Peyer's patch (tissue), 4 donors: ENCODE results near the gene SMAD2. TPM values are rescaled to one million over a fixed set of nuclear protein-coding genes. Genes with fewer than 3 reads are reported as not detected.
A peak's percentile ranks its signal among the peaks of the same experiment; 100 is the strongest.

ENCODE experiments used
- DNase-seq, 3 donors: peaks; one replicate each; pipeline ENCODE4 v3.0.0-alpha.2; 2017 to 2019
- H3K27ac ChIP-seq, 4 donors: fragments of 200-600 bp; sonication (generic); one replicate each; pipeline ENCODE4 v1.5.1; 2016 to 2019
- H3K27me3 ChIP-seq, 2 donors: fragments of 200-600 bp; sonication (generic); one replicate each; pipeline ENCODE4 v1.5.1; 2019
- H3K36me3 ChIP-seq, 3 donors: fragments of 200-600 bp; sonication (generic); one replicate each; pipeline ENCODE4 v1.5.1; 2016 to 2019
- H3K4me1 ChIP-seq, 4 donors: fragments of 200-600 bp; sonication (generic); one replicate each; pipeline ENCODE4 v1.5.1; 2016 to 2019
- H3K4me3 ChIP-seq, 4 donors: fragments of 200-600 bp; sonication (generic); 1 replicate in 3 of 4; 2 replicates in 1 of 4; pipeline ENCODE4 v1.5.1; 2016 to 2019; ENCODE audit warnings: mild to moderate bottlenecking in 1 of 4
- H3K9me3 ChIP-seq, 4 donors: fragments of 200-600 bp; sonication (generic); one replicate each; pipeline ENCODE4 v1.5.1; 2016 to 2019; ENCODE audit warnings: mild to moderate bottlenecking in 1 of 4
- CTCF ChIP-seq, 6 experiments: fragments of 450-650 bp in 4 of 6; fragments of 200-600 bp in 2 of 6; sonication (generic) in 1 of 6; IDR thresholded peaks; one replicate each; pipeline ENCODE4 v1.5.1; 2017 to 2019; ENCODE audit warnings: antibody characterized with exemption in 6 of 6, mild to moderate bottlenecking in 3 of 6, moderate library complexity in 1 of 6
- POLR2A ChIP-seq, 2 donors: fragments of 450-650 bp; IDR thresholded peaks; one replicate each; pipeline ENCODE4 v1.5.1; 2017; ENCODE audit warnings: antibody characterized with exemption in 2 of 2, mild to moderate bottlenecking in 2 of 2, moderate library complexity in 2 of 2
- total RNA-seq, 4 donors: library from RNA; depleted of rRNA; stranded (reverse); fragments of >200 nt; gene quantifications; one replicate each; pipeline ENCODE4 v1.1.0, GENCODE V29; 2016

The SMAD2 gene
- total RNA-seq, 4 donors from 2014 or later = 26.9 to 53.6 (median 38.6) TPM

GRCh38 chr18:47944972-47945852 lies 14.8 kb upstream of the SMAD2 start:
- Histone ChIP-seq H3K36me3 (no peaks in the 10 kb centered on the region), H3K9me3 (no peaks in the 10 kb centered on the region), H3K4me1 (no peaks in the 10 kb centered on the region), H3K27me3 (no peaks in the 10 kb centered on the region), H3K27ac (no peak overlapping the region), H3K4me3 (no peak overlapping the region)
- DNase-seq = no peak
- no peak for TF ChIP-seq CTCF (IDR thresholded peaks at IDR 0.05)
- no peak for TF ChIP-seq POLR2A (IDR thresholded peaks at IDR 0.05)

GRCh38 chr18:47936952-47937351 lies 6.5 kb upstream of the SMAD2 start:
- no peaks in the 10 kb centered on the region for H3K4me1 ChIP-seq
- TF ChIP-seq CTCF (IDR thresholded peaks at IDR 0.05) (no peak), POLR2A (IDR thresholded peaks at IDR 0.05) (no peak)
- no peak overlapping the region for H3K27ac ChIP-seq
- H3K27me3 ChIP-seq = no peaks in the 10 kb centered on the region
- DNase-seq = no peak
- no peak overlapping the region for H3K4me3 ChIP-seq
- H3K36me3 ChIP-seq = no peaks in the 10 kb centered on the region
- no peaks in the 10 kb centered on the region for H3K9me3 ChIP-seq

- H3K27ac ChIP-seq = no peak overlapping the region
- H3K27me3 ChIP-seq = no peaks in the 10 kb centered on the region
- no peaks in the 10 kb centered on the region for H3K4me1 ChIP-seq
- TF ChIP-seq POLR2A (IDR thresholded peaks at IDR 0.05) (no peak), CTCF (IDR thresholded peaks at IDR 0.05) (no peak)
- no peak overlapping the region for H3K4me3 ChIP-seq
- DNase-seq = no peak
- H3K9me3 ChIP-seq = no peaks in the 10 kb centered on the region
- H3K36me3 ChIP-seq = no peaks in the 10 kb centered on the region
Observed at GRCh38 chr18:47935321-47936055, 5.0 kb upstream of the SMAD2 start.

- DNase-seq = no peak
- no peaks in the 10 kb centered on the region for H3K36me3 ChIP-seq
- no peaks in the 10 kb centered on the region for H3K9me3 ChIP-seq
- no peak overlapping the region for H3K27ac ChIP-seq
- H3K4me3 ChIP-seq = no peak overlapping the region
- H3K27me3 ChIP-seq = no peaks in the 10 kb centered on the region
- TF ChIP-seq POLR2A (IDR thresholded peaks at IDR 0.05) = no peak
- no peak for TF ChIP-seq CTCF (IDR thresholded peaks at IDR 0.05)
- H3K4me1 ChIP-seq = peaks cover 0 to 15% (median 3%) of the 10 kb centered on the region in 4 donors
Observed at GRCh38 chr18:47932603-47933002, 2.1 kb upstream of the SMAD2 start.

- Histone ChIP-seq H3K27ac (peak overlapping the region in 3 of 4 donors; percentile 98 to 100 (median 99)), H3K4me3 (no peak overlapping the region)
Observed at GRCh38 chr18:47932190-47932589, 1.7 kb upstream of the SMAD2 start.

More at GRCh38 chr18:47932190-47932589, 1.7 kb upstream of the SMAD2 start:
- Histone ChIP-seq H3K4me1 (peaks cover 0 to 19% (median 3%) of the 10 kb centered on the region in 4 donors), H3K9me3 (no peaks in the 10 kb centered on the region), H3K27me3 (no peaks in the 10 kb centered on the region), H3K36me3 (no peaks in the 10 kb centered on the region)
- TF ChIP-seq CTCF (IDR thresholded peaks at IDR 0.05) (no peak), POLR2A (IDR thresholded peaks at IDR 0.05) (no peak)
- no peak for DNase-seq
